Panc1 (cell line): Measurements from ENCODE around the gene UNC93A.
"Not testable (repeated sequence)": the region's sequence is repeated elsewhere in the genome, so short reads cannot be mapped to it uniquely, and the experiment has no call there.

Experiments used
- CTCF ChIP-seq: fragments of 450-650 bp; IDR thresholded peaks from 2 replicates; pipeline ENCODE4 v1.5.1; 2017; ENCODE audit warnings: mild to moderate bottlenecking
- POLR2AphosphoS5 ChIP-seq: IDR thresholded peaks from 2 replicates; pipeline ENCODE4 v1.6.1; 2012; ENCODE audit warnings: mild to moderate bottlenecking, low read depth, low read length, moderate library complexity
- REST ChIP-seq, 2 experiments: IDR thresholded peaks; 2 replicates each; pipeline ENCODE4 v1.6.1; 2011 to 2012; ENCODE audit warnings: low read depth in 2 of 2, control low read depth in 1 of 2, low read length in 1 of 2, mild to moderate bottlenecking in 1 of 2, moderate library complexity in 1 of 2; ENCODE audit not compliant: insufficient read depth in 1 of 2

- not testable (repeated sequence) for TF ChIP-seq CTCF; REST (IDR thresholded peaks at IDR 0.05; ENCODE audit: insufficient read depth in 1 of 2, low read depth in 2 of 2, low read length in 1 of 2); POLR2AphosphoS5
Measured at GRCh38 chr6:167311691-167312090, 20.6 kb downstream of the UNC93A start.
